GM18517 (cell line): ENCODE data around the gene TRIM58.

Source experiments
- ATAC-seq: cut with Tn5 transposase; IDR thresholded peaks from one replicate; pipeline ENCODE4 v1.9.1; 2021; ENCODE audit warnings: mild to moderate bottlenecking, moderate library complexity; ENCODE audit not compliant: unreplicated experiment

TRIM58 gene, protein sequence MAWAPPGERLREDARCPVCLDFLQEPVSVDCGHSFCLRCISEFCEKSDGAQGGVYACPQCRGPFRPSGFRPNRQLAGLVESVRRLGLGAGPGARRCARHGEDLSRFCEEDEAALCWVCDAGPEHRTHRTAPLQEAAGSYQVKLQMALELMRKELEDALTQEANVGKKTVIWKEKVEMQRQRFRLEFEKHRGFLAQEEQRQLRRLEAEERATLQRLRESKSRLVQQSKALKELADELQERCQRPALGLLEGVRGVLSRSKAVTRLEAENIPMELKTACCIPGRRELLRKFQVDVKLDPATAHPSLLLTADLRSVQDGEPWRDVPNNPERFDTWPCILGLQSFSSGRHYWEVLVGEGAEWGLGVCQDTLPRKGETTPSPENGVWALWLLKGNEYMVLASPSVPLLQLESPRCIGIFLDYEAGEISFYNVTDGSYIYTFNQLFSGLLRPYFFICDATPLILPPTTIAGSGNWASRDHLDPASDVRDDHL

GRCh38 chr1:247857069-247857984, at the start of gene TRIM58:
Gene TRIM58, plus strand, starts transcription at chr1:247857187. Its CDS starts 60 bp downstream, at chr1:247857247.
- no peak for ATAC-seq

DNA sequence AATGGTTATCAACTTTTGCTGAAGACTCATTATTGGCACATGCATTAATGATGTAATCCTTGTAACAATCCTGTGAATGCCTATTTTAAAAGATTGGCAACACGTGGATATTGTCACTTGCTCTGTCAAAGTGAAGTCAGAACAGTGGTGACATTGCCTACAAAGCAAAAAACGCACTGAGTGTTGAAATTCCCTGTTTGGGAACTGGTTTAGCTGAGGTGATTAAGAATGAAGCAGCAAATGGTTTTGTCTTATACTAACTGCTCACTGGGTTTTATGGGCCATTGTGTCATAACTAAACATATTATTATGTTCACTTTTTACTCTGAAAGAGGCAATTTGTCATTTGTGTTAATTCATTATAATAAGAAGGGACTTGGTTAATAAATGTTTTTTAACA, 44.4 kb upstream of the TRIM58 start:
- ATAC-seq, result no peak

GRCh38 chr1:247822060-247822459, 34.9 kb upstream of the TRIM58 start:
- ATAC-seq, result no peak

DNA sequence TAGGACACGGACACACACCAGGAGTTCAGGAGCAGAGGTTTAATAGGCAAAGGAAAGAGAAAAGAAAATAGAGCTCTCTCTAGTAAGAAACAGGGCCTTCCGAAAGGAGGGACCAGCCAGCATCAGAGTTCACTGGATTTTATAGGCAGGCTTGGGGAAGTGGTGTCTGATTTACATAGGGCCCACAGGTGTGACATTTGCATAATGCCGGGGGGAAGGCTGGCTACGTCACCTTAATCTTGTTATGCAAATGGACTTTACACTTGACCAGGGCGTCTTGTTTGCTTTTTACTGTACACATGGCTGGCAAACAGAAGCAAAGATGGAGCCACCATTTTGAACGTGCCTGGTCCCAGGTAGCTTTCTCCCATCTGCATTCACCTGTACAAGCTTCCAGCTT, 33.0 kb upstream of the TRIM58 start, which contains the start of gene OR14A16:
Gene OR14A16, minus strand, starts transcription at position 97 of the 400 bp plus-strand sequence. CDS start 8,390 bp downstream, outside the sequence.
- ATAC-seq, result no peak

DNA sequence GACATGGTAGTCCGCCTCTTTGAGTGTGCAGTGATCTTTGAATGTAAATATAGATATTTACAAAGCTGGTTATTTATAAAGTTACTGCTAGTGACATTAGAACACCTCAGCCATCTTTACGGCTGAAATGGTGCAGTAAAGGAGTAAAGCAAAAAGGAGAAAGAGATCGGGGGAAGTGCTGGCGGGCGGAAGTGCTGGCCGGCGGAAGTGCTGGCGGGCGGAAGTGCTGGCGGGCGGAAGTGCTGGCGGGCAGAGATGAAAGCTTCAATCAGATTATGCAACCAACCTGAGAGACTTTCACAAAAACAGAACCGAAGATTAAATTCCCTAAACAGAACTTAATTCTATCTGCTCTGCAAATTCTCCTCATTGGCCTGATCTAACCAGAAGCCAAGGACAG, 31.6 kb upstream of the TRIM58 start:
- no peak for ATAC-seq

DNA sequence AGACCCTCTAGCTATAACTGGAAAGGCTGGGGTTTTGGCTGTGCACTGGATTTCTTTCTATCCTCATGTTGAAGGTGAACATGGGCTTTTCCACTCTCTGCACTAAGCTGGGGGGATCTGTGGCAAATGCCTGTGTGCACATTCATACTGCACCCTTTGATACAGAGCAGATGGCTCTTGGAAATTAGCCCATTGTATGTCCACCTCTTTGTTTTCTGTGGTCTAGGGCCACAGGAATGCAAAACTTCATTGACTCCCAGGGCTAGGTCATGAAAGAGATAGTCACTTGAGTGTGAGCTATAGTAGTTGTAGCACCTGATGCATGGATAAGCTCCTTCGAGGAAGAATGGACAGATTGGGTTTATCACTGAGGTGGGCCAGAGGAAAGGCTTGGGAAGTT, 27.3 kb upstream of the TRIM58 start:
- ATAC-seq, result no peak

- no peak for ATAC-seq
Observed at GRCh38 chr1:247833601-247834000, 23.4 kb upstream of the TRIM58 start.

DNA sequence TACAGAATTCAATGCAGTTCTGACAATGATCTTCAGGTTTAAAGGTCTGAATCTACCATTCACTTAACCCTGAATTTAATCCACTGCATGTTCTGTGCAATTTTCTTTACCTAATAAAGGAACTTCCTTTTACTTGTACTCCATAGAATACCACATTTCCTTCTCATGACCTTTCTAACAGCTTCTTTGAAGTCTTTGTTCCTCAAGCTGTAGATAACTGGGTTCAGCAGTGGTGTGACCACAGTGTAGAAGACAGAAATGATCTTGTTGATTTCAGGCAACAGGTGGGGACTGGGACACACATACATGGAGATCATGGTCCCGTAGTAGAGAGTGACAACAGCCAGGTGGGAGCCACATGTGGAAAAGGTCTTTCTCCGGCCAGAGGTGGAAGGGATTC, 16.2 kb upstream of the TRIM58 start:
- no peak for ATAC-seq

- no peak for ATAC-seq
Observed at GRCh38 chr1:247841796-247842195, 15.2 kb upstream of the TRIM58 start, which contains the start of gene OR11L1. Gene OR11L1, minus strand, starts transcription at chr1:247841896. Its CDS starts 0 bp downstream, at chr1:247841896.

DNA sequence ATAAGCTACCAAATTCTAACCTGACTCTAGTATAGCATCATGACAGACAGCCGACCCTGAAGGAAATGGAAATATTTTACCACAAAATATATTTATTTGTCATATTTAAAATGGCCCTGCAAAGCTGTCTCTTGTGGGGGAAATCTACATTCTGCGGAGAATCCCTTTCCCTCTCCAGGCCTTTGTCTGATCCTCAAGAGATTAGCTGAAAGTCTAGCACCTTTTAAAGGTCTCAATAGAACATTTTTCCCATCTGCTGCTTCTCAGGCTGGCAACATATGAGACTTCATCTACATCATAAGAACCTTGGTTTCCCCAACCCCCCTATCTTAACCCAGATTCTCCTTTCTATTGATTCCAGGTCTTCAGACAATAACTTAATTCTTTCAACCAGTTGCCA, 13.6 kb upstream of the TRIM58 start:
- no peak for ATAC-seq

DNA sequence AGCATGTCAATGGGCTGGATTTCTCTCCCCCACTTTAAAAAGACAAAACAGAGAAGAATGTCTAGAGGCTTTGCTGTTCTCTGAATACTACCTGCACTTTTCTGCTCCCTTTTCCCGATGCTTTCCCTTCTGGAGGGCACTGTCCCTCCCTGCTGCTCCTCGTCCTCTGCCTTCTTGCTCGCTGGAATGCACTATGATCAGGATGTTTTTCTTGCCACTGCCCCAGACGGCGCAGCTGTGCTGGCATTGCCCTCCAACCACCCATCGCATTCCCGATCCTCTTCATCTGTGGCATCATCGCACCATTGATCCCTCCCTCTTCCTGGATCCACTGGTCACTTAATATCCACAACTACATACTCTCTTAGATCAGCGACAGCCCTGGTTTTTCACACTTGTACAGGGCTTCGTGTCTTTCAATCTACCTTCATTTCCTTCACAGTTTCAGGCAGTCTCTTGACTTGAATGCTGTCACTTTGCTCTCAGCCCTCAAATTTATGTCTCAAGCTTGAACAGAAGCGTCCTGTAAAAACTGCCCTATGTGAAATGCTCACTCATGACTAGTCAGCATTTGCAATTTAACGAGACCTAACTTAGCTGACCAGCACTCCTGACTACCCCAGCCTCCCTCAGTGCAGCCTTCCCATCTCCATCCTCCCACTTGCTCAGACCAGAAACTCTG, 11.8 kb upstream of the TRIM58 start:
- no peak for ATAC-seq

DNA sequence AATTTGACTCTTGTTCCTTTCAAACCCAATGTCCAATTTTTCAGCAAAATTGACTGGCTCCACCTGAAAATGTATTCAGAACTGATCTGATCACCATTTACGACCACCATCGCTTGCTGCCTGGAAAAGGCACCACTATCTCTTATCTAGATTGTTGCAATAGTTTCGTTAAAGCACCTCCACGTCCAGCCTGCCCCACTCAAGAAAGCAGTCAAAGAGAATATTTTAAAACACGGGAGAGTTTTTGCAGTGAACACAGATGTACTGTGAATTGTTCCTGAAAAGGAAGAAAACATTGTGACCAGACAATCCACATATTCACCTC, 11.3 kb upstream of the TRIM58 start:
- ATAC-seq, result no peak

GRCh38 chr1:247848346-247848745, 8.6 kb upstream of the TRIM58 start:
- ATAC-seq, result no peak

- ATAC-seq, result no peak
Observed at GRCh38 chr1:247849616-247850015, 7.4 kb upstream of the TRIM58 start.

GRCh38 chr1:247854899-247855545, 2.0 kb upstream of the TRIM58 start:
- no peak for ATAC-seq

- no peak for ATAC-seq
Observed at GRCh38 chr1:247855911-247856310, 1.1 kb upstream of the TRIM58 start.

DNA sequence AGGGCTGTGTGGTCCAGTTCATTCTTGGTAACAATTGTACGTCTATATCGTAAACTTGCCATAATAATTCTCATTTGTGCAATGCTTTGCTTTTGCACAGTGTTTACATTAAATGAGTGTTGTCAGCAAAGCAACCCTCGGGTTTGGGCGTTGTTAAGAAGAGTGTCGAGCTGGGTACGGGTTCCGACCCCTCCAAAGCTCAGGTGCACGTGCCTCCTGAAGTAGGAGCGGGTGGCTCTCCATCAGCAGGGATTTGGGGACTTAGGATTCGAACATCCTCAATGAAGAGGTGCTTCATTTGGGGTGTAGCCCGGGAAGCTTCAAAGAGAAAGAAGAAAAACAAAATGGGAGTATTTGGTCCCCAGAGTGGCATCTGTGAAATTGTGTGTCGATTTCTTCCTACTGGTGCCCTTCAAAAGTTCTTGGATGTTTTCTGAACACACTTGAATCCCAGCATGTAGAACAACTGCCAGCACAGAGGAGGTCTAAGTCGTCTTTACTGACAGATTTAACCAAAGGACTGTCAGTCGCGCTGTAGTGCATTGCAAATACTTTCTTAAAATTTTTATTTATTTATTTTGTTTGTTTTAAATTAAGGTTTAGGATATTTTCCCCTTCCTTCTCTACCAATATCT, 1.1 kb downstream of the TRIM58 start:
- no peak for ATAC-seq

DNA sequence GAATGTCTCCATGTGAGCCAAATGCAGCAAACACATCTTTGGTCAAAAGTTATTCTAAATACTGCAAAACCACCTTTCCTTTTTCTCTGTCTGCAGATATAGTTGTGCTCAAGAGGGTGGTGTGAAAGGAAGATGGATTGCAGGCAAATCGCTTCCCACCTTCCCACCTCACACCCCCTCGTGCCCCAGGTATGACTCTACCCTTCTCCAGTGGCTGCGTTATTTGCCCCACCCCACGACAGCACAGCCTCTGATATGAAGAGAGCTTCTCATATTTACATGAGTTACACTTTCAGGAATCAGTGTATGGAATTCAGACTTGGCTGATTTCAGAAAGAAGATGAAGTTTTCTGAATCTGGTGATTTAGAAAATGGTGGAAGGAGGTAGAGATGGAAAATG, 5.8 kb downstream of the TRIM58 start:
- no peak for ATAC-seq

DNA sequence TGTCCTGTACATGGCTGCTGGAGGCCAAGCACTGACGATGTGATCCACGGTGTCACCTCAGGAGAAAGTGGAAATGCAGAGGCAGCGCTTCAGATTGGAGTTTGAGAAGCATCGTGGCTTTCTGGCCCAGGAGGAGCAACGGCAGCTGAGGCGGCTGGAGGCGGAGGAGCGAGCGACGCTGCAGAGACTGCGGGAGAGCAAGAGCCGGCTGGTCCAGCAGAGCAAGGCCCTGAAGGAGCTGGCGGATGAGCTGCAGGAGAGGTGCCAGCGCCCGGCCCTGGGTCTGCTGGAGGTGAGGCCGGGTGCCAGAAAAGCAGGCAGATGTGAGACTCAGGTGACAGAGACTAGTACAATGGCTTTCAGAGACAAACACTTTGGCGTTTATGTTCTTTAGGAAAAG, 7.7 kb downstream of the TRIM58 start:
- no peak for ATAC-seq

DNA sequence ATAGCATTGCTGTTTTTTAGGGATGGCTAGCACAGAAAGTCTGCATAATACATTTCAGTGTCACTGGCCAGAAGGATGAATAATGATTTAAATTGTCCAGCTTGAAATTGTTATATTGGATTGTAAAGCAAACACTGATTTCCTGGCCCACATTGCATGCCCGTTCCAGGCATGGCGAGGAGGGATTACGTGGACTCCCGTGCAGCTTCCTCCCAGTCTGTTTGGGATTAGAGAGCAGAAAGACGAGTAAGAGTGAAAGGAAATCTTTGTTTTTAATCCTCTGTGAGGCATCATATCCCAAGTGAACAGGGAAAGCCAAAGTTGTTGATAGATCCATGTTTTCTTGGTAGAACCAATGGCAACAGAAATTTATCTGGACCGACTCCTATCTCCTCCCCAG, 8.4 kb downstream of the TRIM58 start:
- ATAC-seq, result no peak
